GM20431 (cell line): ENCODE results near the gene RHOXF1.
"Not testable (repeated sequence)": the region's sequence is repeated elsewhere in the genome, so short reads cannot be mapped to it uniquely, and the experiment has no call there.

Source experiments
- in situ Hi-C: fragments of 300-500 bp; cut with MseI, MboI; formaldehyde crosslinking; loops from one replicate; pipeline ENCODE4 v1.15.0; 2020; ENCODE audit warnings: low sequenced_read_pairs; ENCODE audit not compliant: unreplicated experiment

RHOXF1 gene

GRCh38 chrX:120090208-120090607 is 25.5 kb downstream of the RHOXF1 start:
- in situ Hi-C loops: no loop called here

- in situ Hi-C loops: no loop called here
Observed at GRCh38 chrX:120087289-120088017, 28.3 kb downstream of the RHOXF1 start.

- in situ Hi-C loops: not testable (repeated sequence)
Observed at GRCh38 chrX:120085553-120086185, 30.0 kb downstream of the RHOXF1 start.

DNA sequence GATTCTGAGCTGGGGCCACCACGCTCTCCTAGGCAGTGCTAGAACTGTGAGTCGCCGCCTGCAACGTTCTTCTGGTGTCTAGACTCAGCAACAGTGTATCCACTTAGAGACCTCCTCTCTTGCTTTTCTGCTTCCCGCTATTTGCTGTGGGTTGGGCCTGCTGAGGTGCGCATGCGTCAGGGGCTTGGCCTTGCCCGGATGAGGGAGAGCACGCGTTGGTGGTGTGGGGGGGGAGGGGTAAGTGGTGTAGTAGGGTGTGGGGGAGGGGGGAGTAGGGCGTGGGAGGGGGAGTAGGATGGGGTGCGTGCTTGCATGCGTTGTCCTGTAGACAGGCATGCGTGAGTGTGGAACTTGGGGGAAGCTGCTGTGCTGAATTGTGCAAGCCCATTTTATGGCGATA is 38.1 kb downstream of the RHOXF1 start, which contains the start of gene RHOXF2B:
Gene RHOXF2B (minus strand): TSS at position 101 of the 400 bp plus-strand sequence. CDS start 138 bp downstream, outside the sequence.
- in situ Hi-C loops: not testable (repeated sequence)

DNA sequence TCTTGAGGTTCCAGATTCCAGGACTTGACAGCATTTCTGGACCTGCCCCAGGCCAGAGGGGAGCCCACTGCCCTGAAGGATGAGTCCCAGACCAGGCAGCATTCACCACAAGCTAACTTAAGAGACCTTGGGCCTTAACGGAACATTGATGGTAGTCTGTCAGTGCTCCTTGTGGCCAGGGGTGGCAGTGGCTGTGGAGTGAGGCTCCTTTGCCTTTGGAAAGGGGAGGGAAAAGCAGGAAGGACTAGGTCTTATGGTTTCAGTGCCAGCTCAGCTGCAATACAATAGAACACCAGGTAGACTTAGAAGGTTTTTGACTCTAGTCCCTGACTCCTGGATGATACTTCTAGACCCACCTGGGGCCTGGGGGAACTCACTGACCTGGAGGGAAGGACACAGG is 49.5 kb downstream of the RHOXF1 start:
- in situ Hi-C loops: not testable (repeated sequence)
